Measurements from ENCODE around the gene HECW1.

GRCh38 chr7:43281268-43281667 is 168.8 kb downstream of the HECW1 start:
- TF ChIP-seq TAF1 (IDR thresholded peaks at IDR 0.05; ENCODE audit: low read depth, low read length), result no peak
- TF ChIP-seq POLR2A (IDR thresholded peaks at IDR 0.05; ENCODE audit: low read depth, low read length), result no peak
- no peak for TF ChIP-seq POLR2AphosphoS5 (IDR thresholded peaks at IDR 0.05; ENCODE audit: low read depth, low read length)

Data from GM12891 (cell line).